AG09319 (cell line): ENCODE data around the gene PHYKPL.

Experiments used
- DNase-seq: peaks from one replicate; pipeline ENCODE4 v3.0.0-alpha.2; 2010; ENCODE audit warnings: low read depth; ENCODE audit errors: extremely low read depth
- CTCF ChIP-seq: IDR thresholded peaks from 2 replicates; pipeline ENCODE4 v1.5.1; 2011; ENCODE audit warnings: low read depth, mild to moderate bottlenecking, inconsistent platforms, low read length, moderate library complexity

PHYKPL gene

GRCh38 chr5:178238711-178239592 lies 6.3 kb upstream of the PHYKPL start:
- TF ChIP-seq CTCF: no peak
- DNase-seq: no peak

DNA sequence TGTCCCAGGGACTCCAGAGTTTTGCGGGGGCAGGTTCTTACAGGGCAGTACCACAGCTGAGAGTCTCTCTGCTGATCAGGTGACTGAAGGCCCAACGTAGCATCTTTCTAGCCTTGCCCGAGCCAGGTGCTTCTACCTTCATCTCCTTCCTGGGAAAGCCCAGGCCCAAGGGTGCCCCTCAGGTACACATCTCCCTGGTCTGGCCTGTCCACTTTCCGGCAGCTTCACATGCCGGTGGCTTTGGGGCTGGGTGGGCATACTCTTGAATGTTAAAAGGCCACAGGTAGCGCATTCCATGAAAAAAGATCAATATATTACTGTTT lies 5.7 kb upstream of the PHYKPL start:
- no peak for TF ChIP-seq CTCF
- DNase-seq: no peak

DNA sequence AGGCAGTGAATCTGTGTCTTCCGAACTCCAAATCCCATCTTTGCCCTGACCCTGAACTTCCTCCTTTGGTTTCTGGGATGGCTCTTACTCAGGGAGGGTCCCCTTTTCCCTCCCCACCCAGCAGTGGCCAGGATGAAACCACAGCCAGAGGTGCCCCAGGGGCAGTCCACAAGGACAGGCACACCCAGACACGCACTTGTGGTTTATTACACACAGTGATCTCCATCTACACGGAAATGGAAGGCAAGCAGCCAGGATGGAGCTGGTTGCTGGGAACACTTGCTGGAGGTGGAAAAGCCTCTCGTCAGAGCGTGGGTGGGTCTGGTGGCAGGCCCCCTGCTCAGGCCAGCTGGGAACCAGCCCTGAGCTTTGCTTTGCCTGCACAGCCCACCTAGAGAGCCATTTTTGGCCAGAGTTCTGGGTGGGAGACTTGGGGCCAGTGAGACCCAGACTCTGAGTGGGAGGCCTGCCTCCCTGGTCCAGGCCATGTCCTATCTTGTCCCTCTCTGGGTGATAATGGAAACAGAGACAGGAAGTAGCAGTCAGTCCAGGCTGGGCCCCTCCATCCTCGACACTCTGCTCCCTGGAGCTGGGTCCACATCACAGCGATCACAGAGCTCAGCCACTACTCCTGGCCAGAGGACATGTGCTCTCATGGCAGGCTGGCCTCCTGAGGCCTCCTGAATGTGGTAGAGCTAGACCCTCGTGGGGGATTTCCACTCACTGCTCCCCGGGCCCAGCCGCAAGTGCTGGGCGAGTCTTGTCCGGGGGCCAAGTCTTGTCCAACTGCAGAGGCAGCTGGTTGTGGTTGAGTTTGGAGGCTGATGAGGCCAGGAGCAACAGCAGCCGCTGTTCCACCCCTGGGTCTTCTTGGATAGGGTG lies 5.1 kb upstream of the PHYKPL start:
- DNase-seq: no peak
- TF ChIP-seq CTCF: no peak

DNA sequence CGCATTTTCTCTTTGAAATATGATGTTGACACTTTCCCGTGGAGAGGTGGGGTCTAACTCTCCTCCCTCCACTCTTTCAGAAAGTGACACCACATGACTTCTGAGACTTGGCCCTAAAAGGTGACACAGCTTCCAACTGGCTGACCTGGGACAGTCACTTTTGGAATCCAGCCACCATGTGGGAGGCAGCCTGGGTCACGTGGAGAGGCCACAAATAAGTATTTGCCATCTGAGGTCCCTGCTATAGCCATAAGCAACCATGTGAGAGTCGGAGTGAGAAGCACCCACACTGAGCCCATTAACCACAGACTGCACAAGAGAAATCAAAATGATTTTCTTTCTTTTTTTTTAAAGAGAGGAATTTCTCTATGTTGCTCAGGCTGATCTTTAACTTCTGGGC lies 4.1 kb upstream of the PHYKPL start:
- DNase-seq: no peak
- no peak for TF ChIP-seq CTCF

- no peak for TF ChIP-seq CTCF
- no peak for DNase-seq
Measured at GRCh38 chr5:178236126-178236525, 3.5 kb upstream of the PHYKPL start.

DNA sequence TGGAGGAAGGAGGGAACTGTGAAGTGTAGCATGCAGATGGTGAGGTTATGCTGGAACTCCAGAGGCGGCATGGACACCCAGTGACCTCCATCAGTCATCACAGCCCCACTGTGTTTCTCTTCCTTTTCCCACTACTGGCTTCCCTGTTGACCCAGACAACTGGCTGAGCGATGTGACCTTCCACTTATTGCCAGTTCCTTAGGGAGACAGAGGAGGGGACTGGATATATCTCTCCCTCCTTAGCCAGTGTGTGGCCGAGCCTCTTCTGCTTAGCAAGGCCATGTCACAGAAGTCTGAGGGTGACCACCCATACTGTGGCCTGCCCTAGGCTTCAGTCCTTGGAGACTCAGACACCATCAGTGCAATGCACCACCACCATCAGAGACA lies 3.0 kb upstream of the PHYKPL start:
- no peak for TF ChIP-seq CTCF
- DNase-seq: no peak
